H9 (cell line): ENCODE measurements around the gene PTPRK. TPM values are rescaled to one million over a fixed set of nuclear protein-coding genes. Genes with fewer than 3 reads are reported as not detected.

Experiments
- DNase-seq: peaks from one replicate; pipeline ENCODE4 v3.0.0-alpha.2; 2017
- H2AFZ ChIP-seq: one replicate; pipeline ENCODE4 v1.6.1; 2013; ENCODE audit warnings: mild to moderate bottlenecking, low read length, control low read depth, moderate library complexity
- H2AK5ac ChIP-seq: 2 replicates; pipeline ENCODE4 v1.6.1; 2013; ENCODE audit warnings: low read length, control low read depth, mixed read lengths; ENCODE audit not compliant: insufficient read length
- H2BK120ac ChIP-seq: one replicate; pipeline ENCODE4 v1.6.1; 2013; ENCODE audit warnings: low read depth, mild to moderate bottlenecking, low read length, control low read depth, inconsistent platforms; ENCODE audit not compliant: poor library complexity, severe bottlenecking
- H2BK12ac ChIP-seq: 2 replicates; pipeline ENCODE4 v1.6.1; 2013; ENCODE audit warnings: low read length, control low read depth, mixed read lengths, low read depth; ENCODE audit not compliant: insufficient read length
- H2BK15ac ChIP-seq: 2 replicates; pipeline ENCODE4 v1.6.1; 2013; ENCODE audit warnings: low read depth, low read length, control low read depth
- H2BK20ac ChIP-seq: one replicate; pipeline ENCODE4 v1.6.1; 2013; ENCODE audit warnings: low read depth, mild to moderate bottlenecking, low read length, control low read depth, inconsistent platforms; ENCODE audit not compliant: poor library complexity, severe bottlenecking
- H2BK5ac ChIP-seq: 2 replicates; pipeline ENCODE4 v1.6.1; 2013; ENCODE audit warnings: low read length, control low read depth, mixed read lengths; ENCODE audit not compliant: insufficient read length
- H3K14ac ChIP-seq: 2 replicates; pipeline ENCODE4 v1.6.1; 2013; ENCODE audit warnings: low read length, control low read depth; ENCODE audit not compliant: insufficient read depth
- H3K18ac ChIP-seq: 2 replicates; pipeline ENCODE4 v1.6.1; 2013; ENCODE audit warnings: low read depth, mild to moderate bottlenecking, mixed read lengths, low read length, control low read depth; ENCODE audit not compliant: insufficient read length
- H3K23ac ChIP-seq: 2 replicates; pipeline ENCODE4 v1.6.1; 2013; ENCODE audit warnings: low read length, control low read depth, mixed read lengths, low read depth; ENCODE audit not compliant: insufficient read length
- H3K23me2 ChIP-seq: 2 replicates; pipeline ENCODE4 v1.6.1; 2013; ENCODE audit warnings: low read depth, mild to moderate bottlenecking, mixed read lengths, low read length, control low read depth; ENCODE audit not compliant: insufficient read length, poor library complexity, severe bottlenecking
- H3K27ac ChIP-seq: 2 replicates; pipeline ENCODE4 v1.5.1; 2013; ENCODE audit warnings: low read length, control low read depth, mixed read lengths, low read depth; ENCODE audit not compliant: insufficient read length
- H3K27me3 ChIP-seq: 2 replicates; pipeline ENCODE4 v1.6.1; 2013; ENCODE audit warnings: low read length, control low read depth, inconsistent platforms; ENCODE audit not compliant: insufficient read depth
- H3K4ac ChIP-seq: 2 replicates; pipeline ENCODE4 v1.6.1; 2013; ENCODE audit warnings: low read depth, mild to moderate bottlenecking, control low read depth, inconsistent platforms, low read length, moderate library complexity
- H3K4me1 ChIP-seq: 2 replicates; pipeline ENCODE4 v1.6.1; 2013; ENCODE audit warnings: low read length, control low read depth, inconsistent platforms; ENCODE audit not compliant: insufficient read depth
- H3K4me2 ChIP-seq: 2 replicates; pipeline ENCODE4 v1.6.1; 2013; ENCODE audit warnings: low read length, control low read depth, mixed read lengths; ENCODE audit not compliant: insufficient read length, insufficient read depth
- H3K56ac ChIP-seq: 2 replicates; pipeline ENCODE4 v1.6.1; 2013; ENCODE audit warnings: low read depth, mild to moderate bottlenecking, mixed read lengths, low read length, control low read depth; ENCODE audit not compliant: insufficient read length
- H3K79me1 ChIP-seq: 2 replicates; pipeline ENCODE4 v1.6.1; 2013; ENCODE audit warnings: low read depth, mild to moderate bottlenecking, moderate library complexity, low read length, control low read depth, inconsistent platforms; ENCODE audit not compliant: insufficient read depth, poor library complexity, severe bottlenecking
- H3K79me2 ChIP-seq: 2 replicates; pipeline ENCODE4 v1.6.1; 2013; ENCODE audit warnings: low read length, control low read depth, inconsistent platforms; ENCODE audit not compliant: insufficient read depth
- H3K9ac ChIP-seq: 2 replicates; pipeline ENCODE4 v1.6.1; 2013; ENCODE audit warnings: low read length, control low read depth, mixed read lengths; ENCODE audit not compliant: insufficient read length; ENCODE audit errors: extremely low read depth
- H3K9me3 ChIP-seq: one replicate; pipeline ENCODE4 v1.6.1; 2013; ENCODE audit warnings: low read depth, low read length, inconsistent platforms; ENCODE audit not compliant: control insufficient read depth
- H3T11ph ChIP-seq: one replicate; pipeline ENCODE4 v1.6.1; 2013; ENCODE audit warnings: mild to moderate bottlenecking, low read length, control low read depth, inconsistent platforms
- H4K20me1 ChIP-seq: one replicate; pipeline ENCODE4 v1.6.1; 2013; ENCODE audit not compliant: control insufficient read depth, insufficient read length, insufficient read depth
- H4K5ac ChIP-seq: 2 replicates; pipeline ENCODE4 v1.6.1; 2013; ENCODE audit warnings: low read depth, mild to moderate bottlenecking, mixed read lengths, low read length, control low read depth; ENCODE audit not compliant: insufficient read length
- H4K8ac ChIP-seq: replicated peaks from 2 replicates; pipeline ENCODE4 v1.6.1; 2013; ENCODE audit warnings: low read length, control low read depth, mixed read lengths, low read depth; ENCODE audit not compliant: insufficient read length
- H4K91ac ChIP-seq: 2 replicates; pipeline ENCODE4 v1.6.1; 2013; ENCODE audit warnings: low read depth, mild to moderate bottlenecking, moderate library complexity, mixed read lengths, low read length, control low read depth; ENCODE audit not compliant: insufficient read length
- H3K27ac Mint-ChIP-seq, 3 experiments: 2 replicates in 2 of 3; 3 replicates in 1 of 3; pipeline ENCODE4 v1.8.0; 2020 to 2021; ENCODE audit warnings: mixed read lengths in 3 of 3, mild to moderate bottlenecking in 1 of 3, moderate library complexity in 1 of 3
- H3K27me3 Mint-ChIP-seq: 2 replicates; pipeline ENCODE4 v1.8.0; 2021; ENCODE audit warnings: low read depth, mild to moderate bottlenecking, moderate library complexity, mixed read lengths
- H3K36me3 Mint-ChIP-seq, 3 experiments: 2 replicates in 2 of 3; 3 replicates in 1 of 3; pipeline ENCODE4 v1.8.0; 2020 to 2021; ENCODE audit warnings: low read depth in 3 of 3, mixed read lengths in 3 of 3; ENCODE audit not compliant: insufficient read depth in 1 of 3
- H3K4me1 Mint-ChIP-seq, 2 experiments: 2 replicates each; pipeline ENCODE4 v1.8.0; 2020; ENCODE audit warnings: mixed read lengths in 2 of 2
- H3K4me3 Mint-ChIP-seq, 2 experiments: 2 replicates in 1 of 2; 3 replicates in 1 of 2; pipeline ENCODE4 v1.8.0; 2020 to 2021; ENCODE audit warnings: mild to moderate bottlenecking in 2 of 2, mixed read lengths in 2 of 2, moderate library complexity in 1 of 2
- H3K9me3 Mint-ChIP-seq, 2 experiments: 2 replicates in 1 of 2; 3 replicates in 1 of 2; pipeline ENCODE4 v1.8.0; 2020; ENCODE audit warnings: mild to moderate bottlenecking in 2 of 2, mixed read lengths in 2 of 2, moderate library complexity in 1 of 2
- WGBS: extraction: QIAGEN DNeasy Blood & Tissue Kit; methylation state at CpG from one replicate; pipeline ENCODE4 v1.1.7; 2013; ENCODE audit warnings: missing lambda C conversion rate, low lambda C conversion rate, mixed read lengths; ENCODE audit not compliant: insufficient read length; ENCODE audit errors: extremely low coverage; 5-methylcytosine and 5-hydroxymethylcytosine counted together
- total RNA-seq: library from RNA; stranded (reverse); gene quantifications from 2 replicates; pipeline ENCODE4 v1.2.1, GENCODE V29; 2021
- TF ChIP-seq, protein P1 (sequence below): fragments of 200-600 bp; sonication (generic); conservative IDR thresholded peaks from 3 replicates; pipeline ENCODE4 v1.8.0; 2021; ENCODE audit warnings: antibody characterized with exemption, mild to moderate bottlenecking

PTPRK gene
- total RNA-seq, 1 experiment from 2014 or later, result 47.9 TPM

DNA sequence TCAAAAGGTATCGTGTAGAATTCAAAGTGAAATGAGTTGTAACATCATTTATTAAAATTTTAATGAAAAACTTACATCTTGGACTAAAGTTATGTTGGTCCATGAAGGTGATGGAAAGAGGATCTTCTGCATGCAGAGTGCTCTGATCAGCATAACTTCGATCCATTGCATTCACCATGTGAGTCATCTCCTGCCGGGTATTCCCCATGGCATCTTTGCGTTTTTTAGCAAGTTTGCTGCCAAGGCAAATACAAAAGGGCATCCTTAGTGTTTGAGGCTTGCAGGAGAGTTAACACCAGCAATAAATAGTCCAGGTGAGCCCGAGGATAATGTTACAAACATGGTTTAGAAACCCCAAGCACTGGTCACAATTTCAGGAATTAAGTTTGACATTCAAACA lies 515.4 kb downstream of the PTPRK start:
- H2BK120ac ChIP-seq, result no peak overlapping the region
- Mint-ChIP-seq H3K27me3 (no peaks in the 10 kb centered on the region), H3K4me3 (no peak overlapping the region), H3K27ac (no peak overlapping the region), H3K36me3 (no peaks in the 10 kb centered on the region), H3K4me1 (peaks cover 4% of the 10 kb centered on the region in 2 experiments; a peak in 3 of 4 replicates), H3K9me3 (no peaks in the 10 kb centered on the region)
- H3K4ac ChIP-seq, result no peak overlapping the region
- H2BK12ac ChIP-seq, result no peak overlapping the region
- no peak overlapping the region for H2AK5ac ChIP-seq
- no peak overlapping the region for H4K8ac ChIP-seq
- H4K91ac ChIP-seq, result no peak overlapping the region
- H3K23ac ChIP-seq, result no peak overlapping the region
- no peak overlapping the region for H3K56ac ChIP-seq
- no peak overlapping the region for H3K18ac ChIP-seq
- no peak overlapping the region for H4K5ac ChIP-seq
- H3K27ac ChIP-seq, result no peak overlapping the region
- H3T11ph ChIP-seq, result no peak overlapping the region
- H2BK15ac ChIP-seq, result no peak overlapping the region
- no peaks in the 10 kb centered on the region for H3K79me2 ChIP-seq
- no peaks in the 10 kb centered on the region for H3K79me1 ChIP-seq
- H3K9me3 ChIP-seq, result no peaks in the 10 kb centered on the region
- TF ChIP-seq, protein P1, sequence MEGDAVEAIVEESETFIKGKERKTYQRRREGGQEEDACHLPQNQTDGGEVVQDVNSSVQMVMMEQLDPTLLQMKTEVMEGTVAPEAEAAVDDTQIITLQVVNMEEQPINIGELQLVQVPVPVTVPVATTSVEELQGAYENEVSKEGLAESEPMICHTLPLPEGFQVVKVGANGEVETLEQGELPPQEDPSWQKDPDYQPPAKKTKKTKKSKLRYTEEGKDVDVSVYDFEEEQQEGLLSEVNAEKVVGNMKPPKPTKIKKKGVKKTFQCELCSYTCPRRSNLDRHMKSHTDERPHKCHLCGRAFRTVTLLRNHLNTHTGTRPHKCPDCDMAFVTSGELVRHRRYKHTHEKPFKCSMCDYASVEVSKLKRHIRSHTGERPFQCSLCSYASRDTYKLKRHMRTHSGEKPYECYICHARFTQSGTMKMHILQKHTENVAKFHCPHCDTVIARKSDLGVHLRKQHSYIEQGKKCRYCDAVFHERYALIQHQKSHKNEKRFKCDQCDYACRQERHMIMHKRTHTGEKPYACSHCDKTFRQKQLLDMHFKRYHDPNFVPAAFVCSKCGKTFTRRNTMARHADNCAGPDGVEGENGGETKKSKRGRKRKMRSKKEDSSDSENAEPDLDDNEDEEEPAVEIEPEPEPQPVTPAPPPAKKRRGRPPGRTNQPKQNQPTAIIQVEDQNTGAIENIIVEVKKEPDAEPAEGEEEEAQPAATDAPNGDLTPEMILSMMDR, result no peak
- no peak overlapping the region for H3K9ac ChIP-seq
- no peak overlapping the region for H2AFZ ChIP-seq
- no peak overlapping the region for H3K4me2 ChIP-seq
- H3K27me3 ChIP-seq, result no peaks in the 10 kb centered on the region
- no peaks in the 10 kb centered on the region for H3K23me2 ChIP-seq
- no CpG with 5 or more reads among the region's 5 CpGs for WGBS
- no peaks in the 10 kb centered on the region for H4K20me1 ChIP-seq
- no peaks in the 10 kb centered on the region for H3K4me1 ChIP-seq
- H2BK5ac ChIP-seq, result no peak overlapping the region
- H3K14ac ChIP-seq, result no peak overlapping the region
- DNase-seq, result no peak
- H2BK20ac ChIP-seq, result no peak overlapping the region
